ENCODE measurements around the gene CELF6.
"Not testable (repeated sequence)": the region's sequence is repeated elsewhere in the genome, so short reads cannot be mapped to it uniquely, and the experiment has no call there.

Gene CELF6

GRCh38 chr15:72315706-72316370 is 4.1 kb downstream of the CELF6 start:
- no peak for DNase-seq

GRCh38 chr15:72313881-72314280 is 6.1 kb downstream of the CELF6 start:
- DNase-seq = no peak

DNA sequence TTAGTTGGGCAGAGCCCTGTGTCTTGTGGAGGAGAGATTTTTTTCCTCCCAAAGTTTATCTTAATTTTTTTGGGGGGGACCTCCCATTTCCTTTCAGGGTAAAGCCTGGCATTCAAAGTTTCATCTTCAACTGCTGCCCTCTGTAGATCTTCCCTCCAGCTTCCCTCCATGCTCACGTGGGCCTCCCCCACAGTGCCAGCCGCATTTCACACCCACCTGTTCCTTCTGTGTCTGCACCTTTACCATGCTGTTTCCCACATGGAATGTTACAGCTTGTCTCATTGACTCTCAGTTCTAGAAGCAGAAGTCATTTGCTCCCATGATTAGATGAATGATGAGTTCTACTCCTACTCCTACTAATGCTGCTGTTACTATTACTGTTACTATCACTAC is 6.5 kb downstream of the CELF6 start:
- DNase-seq = no peak

DNA sequence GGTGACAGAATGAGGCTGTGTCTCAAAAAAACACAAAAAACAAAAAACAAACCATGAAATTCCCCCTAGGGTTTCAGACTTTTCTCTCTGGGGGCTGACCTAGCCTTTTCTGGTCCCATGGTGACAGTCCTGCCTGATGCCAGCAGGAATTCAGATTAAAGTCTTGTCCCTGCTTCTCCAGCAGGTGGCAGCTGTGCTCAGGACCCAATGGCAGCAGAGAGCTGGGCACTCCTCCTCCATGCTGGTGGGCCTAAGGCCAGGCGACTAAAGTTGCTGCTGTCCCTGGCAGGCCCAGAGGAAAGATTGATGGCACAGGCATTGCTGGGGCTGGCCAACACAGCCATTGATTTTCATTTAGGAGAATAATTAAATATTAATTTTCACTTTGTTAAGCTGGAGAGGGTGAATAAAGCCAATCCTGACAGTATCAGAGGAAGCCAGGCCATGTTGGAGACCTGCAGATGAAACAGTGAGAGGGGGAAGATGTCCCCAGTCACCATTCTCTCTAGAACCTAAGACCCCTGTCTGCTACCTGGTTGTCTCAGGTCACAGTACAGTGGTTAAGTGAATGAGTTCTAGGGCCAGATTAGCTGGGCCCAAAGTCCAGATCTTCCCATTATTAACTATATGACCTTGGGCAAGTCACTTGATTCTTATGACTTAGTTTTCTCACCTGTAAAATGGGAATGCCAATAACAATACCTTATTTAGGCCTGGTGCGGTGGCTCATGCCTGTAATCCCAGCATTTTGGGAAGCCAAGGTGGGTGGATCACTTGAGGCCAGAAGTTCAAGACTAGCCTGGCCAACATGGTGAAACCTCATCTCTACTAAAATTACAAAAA is 7.1 kb downstream of the CELF6 start:
- DNase-seq = peak; percentile 26

GRCh38 chr15:72307026-72307425 is 12.9 kb downstream of the CELF6 start:
- DNase-seq = no peak

DNA sequence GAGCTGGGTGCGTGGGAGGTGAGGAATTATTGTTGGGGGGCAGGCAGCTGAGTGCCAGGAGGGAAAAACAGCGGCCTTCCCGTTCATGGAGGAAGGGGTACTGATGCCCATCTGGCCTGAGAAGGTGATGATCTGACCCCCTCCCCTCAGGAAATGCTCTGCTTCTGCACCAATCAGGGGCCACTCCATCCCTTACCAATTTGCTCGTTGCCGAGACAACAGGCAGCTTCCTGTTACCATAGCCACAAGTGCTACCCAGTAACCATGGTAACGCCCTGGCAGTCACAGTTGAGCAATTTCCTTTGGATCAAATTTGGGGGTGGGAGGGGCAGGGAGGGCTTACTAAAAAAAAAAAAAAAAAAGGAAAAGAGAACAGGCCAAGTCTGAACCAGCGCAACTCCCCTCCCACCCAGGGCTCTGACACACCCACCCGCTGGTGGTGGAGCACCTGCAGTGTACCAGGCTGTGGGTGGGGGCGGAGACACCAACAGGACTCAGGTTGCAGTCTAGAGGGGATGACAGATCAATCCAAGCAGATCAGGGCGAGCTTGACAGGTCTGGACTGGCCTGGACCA is 13.7 kb downstream of the CELF6 start:
- DNase-seq = peak; percentile 18

- no peak for DNase-seq
Observed at GRCh38 chr15:72304596-72304995, 15.4 kb downstream of the CELF6 start.

DNA sequence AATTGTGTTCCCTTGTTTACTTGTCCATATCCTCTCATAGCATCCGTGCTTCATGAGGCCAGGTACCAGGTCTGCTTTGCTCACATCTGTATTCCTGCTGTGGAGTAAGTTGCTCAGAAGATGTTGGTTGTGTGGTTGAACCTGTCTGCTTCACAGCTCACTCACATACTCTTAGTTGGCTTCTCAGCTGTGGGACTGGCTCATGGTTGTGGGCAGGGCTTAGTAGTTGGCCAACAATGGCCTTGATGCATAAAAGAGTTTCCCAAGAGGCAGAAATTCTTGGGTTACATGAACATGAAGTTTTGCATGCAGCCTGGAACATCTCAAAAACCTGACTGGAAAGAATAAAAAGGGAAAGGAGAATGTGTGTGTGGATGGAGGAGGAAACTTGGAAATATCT is 17.0 kb downstream of the CELF6 start:
- no peak for DNase-seq

- DNase-seq = no peak
Observed at GRCh38 chr15:72289597-72290325, 30.2 kb downstream of the CELF6 start.

DNA sequence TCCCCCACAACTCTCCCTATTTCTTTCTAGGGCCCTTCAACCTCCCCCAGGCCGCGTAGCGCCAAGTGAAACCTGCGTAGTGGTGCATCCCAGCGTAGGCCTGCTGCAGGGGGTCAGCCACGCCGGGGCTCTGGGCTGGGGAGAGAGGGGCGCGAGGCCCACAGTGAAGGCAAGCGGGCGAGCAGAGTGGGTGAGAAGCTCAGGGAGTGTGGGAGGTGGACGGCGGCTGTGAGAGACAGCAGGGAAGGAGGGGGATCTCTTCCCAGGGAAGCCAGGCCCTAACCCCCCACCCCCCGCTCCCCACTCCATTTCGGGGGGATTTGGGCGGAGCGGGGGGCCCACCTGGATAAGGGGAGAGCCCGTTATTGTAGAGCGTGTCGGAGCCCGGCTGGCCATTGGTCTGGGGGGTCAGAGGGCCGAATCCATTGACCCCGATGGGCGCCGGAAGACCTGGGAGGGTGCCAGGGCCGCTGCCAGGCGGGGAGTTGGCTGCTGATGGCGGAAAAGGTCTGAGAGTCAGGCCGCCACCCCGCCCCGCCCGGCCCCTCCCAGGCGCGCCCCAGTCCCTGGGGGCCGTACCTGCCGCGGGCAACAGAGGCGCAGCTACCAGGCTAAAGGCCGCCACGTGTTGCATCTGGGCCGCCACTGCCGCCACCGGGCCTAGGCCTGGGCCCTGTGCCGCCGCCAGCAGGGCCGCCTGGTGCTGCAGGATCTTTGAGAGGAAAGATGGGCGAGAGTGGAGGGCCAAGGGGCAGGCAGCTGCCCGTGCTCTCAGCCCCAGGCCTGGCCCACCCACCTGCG is 31.0 kb downstream of the CELF6 start:
- no peak for DNase-seq

GRCh38 chr15:72285927-72286516 is 33.9 kb downstream of the CELF6 start:
- DNase-seq = peak; percentile 34

- no peak for DNase-seq
Observed at GRCh38 chr15:72285402-72285801, 34.6 kb downstream of the CELF6 start.

DNA sequence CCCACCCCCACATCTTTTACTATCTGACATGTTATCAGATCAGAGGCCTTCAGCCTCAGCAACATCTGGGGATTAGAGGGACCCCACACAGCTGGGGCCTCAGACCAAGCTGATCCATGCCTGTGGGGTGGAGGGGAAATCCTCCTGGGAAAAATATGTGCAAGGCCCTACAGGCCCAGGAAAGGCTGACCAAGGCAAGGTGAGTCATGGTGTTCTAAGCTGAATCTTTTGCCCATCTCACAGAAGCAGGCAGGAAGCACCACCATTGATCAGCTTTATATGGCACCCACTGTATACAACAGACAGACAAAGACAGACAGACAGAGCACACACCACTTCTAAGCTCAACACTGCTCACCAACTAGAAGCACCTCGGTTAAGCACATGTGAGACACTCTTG is 35.2 kb downstream of the CELF6 start:
- no peak for DNase-seq

DNA sequence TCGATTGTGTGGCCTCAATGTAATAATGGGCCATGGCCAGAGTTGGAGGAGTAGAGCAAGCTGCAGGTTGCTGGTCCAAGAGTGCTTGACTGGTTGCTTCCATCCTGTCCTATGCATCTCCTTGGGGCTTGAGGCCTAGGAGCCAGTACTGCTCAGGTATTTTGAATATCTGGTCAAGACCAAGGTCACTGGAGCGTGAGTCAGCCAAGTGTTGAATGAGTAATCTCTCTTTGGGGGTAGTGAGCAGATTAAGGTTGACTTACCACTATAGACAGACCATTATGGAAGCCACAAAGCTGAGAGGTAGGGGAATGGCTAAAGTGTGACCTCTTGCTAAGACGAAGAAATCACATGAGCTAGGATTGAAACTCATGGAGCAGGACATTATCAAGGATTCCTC is 38.2 kb downstream of the CELF6 start:
- no peak for DNase-seq

DNA sequence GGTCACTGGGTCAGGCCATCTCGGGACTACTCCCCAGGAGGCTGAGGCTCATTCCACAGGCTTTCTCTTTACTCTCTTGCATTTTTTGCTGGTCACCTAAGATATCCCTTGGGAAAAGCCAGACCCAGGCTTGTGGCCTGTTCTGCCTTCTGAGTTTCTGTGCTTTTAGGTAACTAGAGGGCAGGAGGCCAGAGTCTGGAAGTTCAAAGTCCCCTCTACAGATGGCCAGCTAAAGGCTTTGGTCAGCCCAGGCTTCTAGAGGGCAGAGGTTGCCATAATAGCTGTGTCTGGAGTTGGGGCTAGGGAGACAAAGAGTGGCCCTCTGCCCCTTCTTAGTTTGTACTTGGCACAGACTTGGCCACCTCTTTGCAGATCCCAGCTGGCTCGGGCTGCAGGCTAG is 39.2 kb downstream of the CELF6 start:
- no peak for DNase-seq

GRCh38 chr15:72278737-72279136 is 41.2 kb downstream of the CELF6 start:
- DNase-seq = no peak

- DNase-seq = no peak
Observed at GRCh38 chr15:72276326-72276700, 43.6 kb downstream of the CELF6 start.

GRCh38 chr15:72275635-72276325 is 44.2 kb downstream of the CELF6 start:
- not testable (repeated sequence) for DNase-seq

DNA sequence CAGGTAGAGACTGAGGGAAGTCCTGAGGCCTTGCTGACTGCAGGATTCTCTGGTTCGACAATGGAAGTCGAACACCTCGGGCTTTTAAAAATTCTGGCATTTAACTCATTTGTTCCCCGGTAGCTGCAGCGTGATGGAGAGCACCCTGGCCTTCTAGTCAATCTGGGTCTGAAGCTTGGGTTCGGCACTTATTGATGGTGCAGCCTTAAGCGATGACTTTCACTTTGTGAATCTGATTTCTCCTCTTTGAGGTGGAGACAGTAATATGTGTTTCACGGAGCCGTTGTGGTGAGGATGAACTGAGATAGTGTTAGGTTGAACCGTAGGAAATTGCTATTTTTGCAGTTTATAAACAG is 47.0 kb downstream of the CELF6 start:
- no peak for DNase-seq

DNA sequence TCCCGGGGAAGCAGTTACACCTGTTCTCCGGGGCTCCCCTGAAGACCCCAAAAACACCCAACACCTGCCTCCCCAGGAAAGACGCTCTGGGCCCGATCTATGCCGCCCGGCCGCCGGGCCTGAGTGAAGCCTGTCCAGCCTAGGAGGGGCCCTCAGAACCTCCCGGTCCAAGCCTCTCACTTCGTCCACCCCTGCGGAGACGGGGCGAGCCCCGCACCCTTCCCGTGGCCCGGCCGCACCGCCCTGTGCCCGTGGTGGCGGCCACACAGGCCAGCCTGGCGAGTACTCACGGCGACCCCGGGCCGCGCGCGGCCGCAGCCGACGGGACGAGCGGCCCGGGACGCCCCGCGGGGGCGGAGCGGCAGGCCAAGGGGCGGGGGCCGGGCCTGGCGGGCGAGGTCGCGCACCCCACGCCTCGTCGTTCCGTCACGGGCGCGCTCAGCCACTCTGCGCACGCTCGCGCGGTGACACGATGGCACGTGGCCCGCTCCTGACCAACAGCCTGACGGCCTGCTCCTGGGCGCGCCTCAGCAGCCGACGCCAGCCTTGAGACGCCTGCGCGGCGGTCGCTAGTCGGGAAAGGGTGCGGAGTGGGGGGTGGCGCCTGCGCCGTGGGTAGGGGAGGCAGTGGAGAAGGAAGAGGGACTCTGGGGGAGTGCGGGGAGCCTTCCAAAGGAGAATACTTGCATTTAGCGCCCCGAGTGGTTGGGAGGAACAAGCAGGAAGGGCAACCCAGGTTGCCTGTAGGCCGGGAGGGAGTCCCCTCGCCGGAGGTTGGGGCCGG is 47.6 kb downstream of the CELF6 start, which contains the start of gene PARP6:
PARP6 (minus strand) TSS at position 342 of the 784 bp plus-strand sequence. CDS start 5,077 bp downstream, outside the sequence.
- DNase-seq = peak; percentile 98

GRCh38 chr15:72271895-72272212 is 48.1 kb downstream of the CELF6 start:
- no peak for DNase-seq

All from activated CD4-positive, alpha-beta T cell treated with anti-CD3 and anti-CD28 coated beads for 1 hour (primary cell).